Adrenal gland (tissue), 12 donors: ENCODE results near the gene DCPS. TPM values are rescaled to one million over a fixed set of nuclear protein-coding genes. Genes with fewer than 3 reads are reported as not detected.
A peak's percentile ranks its signal among the peaks of the same experiment; 100 is the strongest.

Experiments
- DNase-seq, 7 donors: peaks; one replicate each; pipeline ENCODE4 v3.0.0-alpha.2; 2019 to 2020
- H3K27ac ChIP-seq, 5 donors: fragments of 200-600 bp; sonication (generic) in 4 of 5; 1 replicate in 3 of 5; 2 replicates in 2 of 5; pipeline versions ENCODE4 v1.5.1 to v1.8.0; 2016 to 2020; ENCODE audit warnings: mild to moderate bottlenecking in 1 of 5
- H3K27me3 ChIP-seq: fragments of 200-600 bp; 2 replicates; pipeline ENCODE4 v1.8.0; 2021
- H3K36me3 ChIP-seq, 2 donors: fragments of 200-600 bp; replicated peaks in 1 of 2; 1 replicate in 1 of 2; 2 replicates in 1 of 2; pipeline versions ENCODE4 v1.5.1 to v1.8.0; 2018 to 2022
- H3K4me1 ChIP-seq, 2 donors: fragments of 200-600 bp; replicated peaks in 1 of 2; 1 replicate in 1 of 2; 2 replicates in 1 of 2; pipeline versions ENCODE4 v1.5.1 to v1.8.0; 2018 to 2021
- H3K4me3 ChIP-seq, 4 donors: fragments of 200-600 bp; sonication (generic) in 3 of 4; one replicate each; pipeline ENCODE4 v1.5.1; 2016 to 2018
- H3K9me3 ChIP-seq, 3 donors: fragments of 200-600 bp; sonication (generic) in 1 of 3; replicated peaks in 1 of 3; 1 replicate in 2 of 3; 2 replicates in 1 of 3; pipeline versions ENCODE4 v1.5.1 to v1.8.0; 2016 to 2021
- CTCF ChIP-seq, 6 experiments: fragments of 450-650 bp in 4 of 6; fragments of 200-600 bp in 2 of 6; sonication (generic) in 1 of 6; IDR thresholded peaks; 1 replicate in 5 of 6; 2 replicates in 1 of 6; pipeline versions ENCODE4 v1.5.1 to v1.8.0; 2016 to 2021; ENCODE audit warnings: antibody characterized with exemption in 6 of 6, mild to moderate bottlenecking in 2 of 6, moderate library complexity in 1 of 6
- POLR2A ChIP-seq, 2 donors: fragments of 450-650 bp; IDR thresholded peaks; one replicate each; pipeline ENCODE4 v1.6.1; 2017; ENCODE audit warnings: antibody characterized with exemption in 2 of 2, mild to moderate bottlenecking in 2 of 2, moderate library complexity in 1 of 2
- WGBS, 4 donors: extraction: QIAGEN DNeasy Blood & Tissue Kit in 2 of 4; methylation state at CpG; one replicate each; pipeline versions ENCODE4 v1.1.5 to v1.1.7; 2013 to 2017; 5-methylcytosine and 5-hydroxymethylcytosine counted together
- intact Hi-C, 2 donors: fragments of 100-400 bp; cut with DNase I; formaldehyde crosslinking; loops; one replicate each; pipeline versions ENCODE4 v1.14.1 to v1.15.0; 2022 to 2023
- polyA plus RNA-seq, 3 donors: library from polyadenylated mRNA; stranded (reverse); fragments of 200-250 nt in 2 of 3; fragments of 350-450 nt in 1 of 3; fragmentation: Illumina TruSeq in 1 of 3; extraction: RNeasy Lipid Tissue Mini Kit (QIAGEN cat#74804) in 1 of 3; gene quantifications; one replicate each; pipeline ENCODE4 v1.2.3, GENCODE V29; 2013 to 2014
- total RNA-seq, 9 donors: library from RNA; depleted of rRNA in 4 of 9; stranded (reverse); fragments of >200 nt in 4 of 9; fragments of 120-200 nt in 1 of 9; fragmentation: NEBNext Ultra II Directional in 1 of 9; extraction: Animal tissue kit (Norgen Biotek cat#: 25700) in 1 of 9; gene quantifications; one replicate each; pipeline versions ENCODE4 v1.1.0 to v1.2.4, GENCODE V29; 2013 to 2023
- donor health status: healthy with polysubstance abuse.
- donor health status: Bipolar disorder and iron deficiency.
- donor health status: DM: yes; HTN: yes; CAD: no.
- donor health status: DM: no; HTN: no; CAD: no.
- donor health status: DM: no; HTN: no; CAD: no.
- donor health status: DM: yes; HTN: yes; CAD: no.

DCPS gene
- total and polyA plus RNA-seq, 12 donors = 8.3 to 45.5 (median 18.9) TPM

- no peaks in the 10 kb centered on the region for H3K9me3 ChIP-seq
- peaks cover 0 to 35% of the 10 kb centered on the region in 2 donors for H3K4me1 ChIP-seq
- TF ChIP-seq CTCF (IDR thresholded peaks at IDR 0.05) (no peak), POLR2A (IDR thresholded peaks at IDR 0.05) (no peak)
- WGBS, 4 donors = 41 to 65% (median 59%) methylated on average over 5 to 6 of the region's 6 CpGs
- intact Hi-C loops = no loop called here
- peaks cover 0 to 10% of the 10 kb centered on the region in 2 donors for H3K36me3 ChIP-seq
- H3K27ac ChIP-seq = no peak overlapping the region
- DNase-seq = peak in 1 of 7 donors; percentile 51
- H3K27me3 ChIP-seq = no peaks in the 10 kb centered on the region
- H3K4me3 ChIP-seq = no peak overlapping the region
Measured at GRCh38 chr11:126281245-126281644, 22.6 kb upstream of the DCPS start.

GRCh38 chr11:126281666-126282175 is 22.1 kb upstream of the DCPS start:
- 86 to 90% (median 88%) methylated on average over 10 of the region's 10 CpGs for WGBS, 4 donors
- peaks cover 0 to 10% of the 10 kb centered on the region in 2 donors for H3K36me3 ChIP-seq
- no peaks in the 10 kb centered on the region for H3K27me3 ChIP-seq
- DNase-seq = peak in 1 of 7 donors; percentile 55
- H3K4me3 ChIP-seq = no peak overlapping the region
- no peaks in the 10 kb centered on the region for H3K9me3 ChIP-seq
- intact Hi-C loops = no loop called here
- peaks cover 0 to 35% of the 10 kb centered on the region in 2 donors for H3K4me1 ChIP-seq
- TF ChIP-seq CTCF (IDR thresholded peaks at IDR 0.05) (no peak), POLR2A (IDR thresholded peaks at IDR 0.05) (no peak)
- H3K27ac ChIP-seq = peak overlapping the region in 3 of 5 donors; percentile 95 to 96 (median 95)

- intact Hi-C loops = no loop called here
- TF ChIP-seq CTCF (IDR thresholded peaks at IDR 0.05) (no peak), POLR2A (IDR thresholded peaks at IDR 0.05) (no peak)
- peaks cover 0 to 35% of the 10 kb centered on the region in 2 donors for H3K4me1 ChIP-seq
- no peaks in the 10 kb centered on the region for H3K27me3 ChIP-seq
- H3K4me3 ChIP-seq = peak overlapping the region in 2 of 4 donors; percentile 57 to 67
- H3K9me3 ChIP-seq = no peaks in the 10 kb centered on the region
- peaks cover 0 to 5% of the 10 kb centered on the region in 2 donors for H3K36me3 ChIP-seq
- WGBS, 4 donors = 0 to 10% (median 3%) methylated on average over 11 to 15 of the region's 15 CpGs
- DNase-seq = peak; percentile 45 to 73 (median 51)
- peak overlapping the region; percentile 91 to 96 (median 95) for H3K27ac ChIP-seq
Measured at GRCh38 chr11:126282361-126282735, 21.5 kb upstream of the DCPS start.

- no peaks in the 10 kb centered on the region for H3K9me3 ChIP-seq
- no peaks in the 10 kb centered on the region for H3K36me3 ChIP-seq
- peak within 1 kb of the TSS; percentile 91 to 96 (median 95) for H3K27ac ChIP-seq
- TF ChIP-seq CTCF (IDR thresholded peaks at IDR 0.05) = peak in 3 of 6 experiments; percentile 31 to 55 (median 51)
- TF ChIP-seq POLR2A (IDR thresholded peaks at IDR 0.05) = peak; percentile 58 to 68
- intact Hi-C loops = no loop called here
- no peaks in the 10 kb centered on the region for H3K27me3 ChIP-seq
- H3K4me1 ChIP-seq = peaks cover 0 to 35% of the 10 kb centered on the region in 2 donors
- H3K4me3 ChIP-seq = peak within 1 kb of the TSS; percentile 43 to 81 (median 62)
- peak; percentile 72 to 80 (median 77) for DNase-seq
- WGBS, 4 donors = 0 to 1% (median 0%) methylated on average over 11 to 82 of the region's 82 CpGs
Measured at GRCh38 chr11:126282736-126283591, 20.9 kb upstream of the DCPS start, which contains the start of gene TIRAP. TIRAP (plus strand) TSS chr11:126283093; CDS start chr11:126290895, 7,802 bp downstream.
